Measurements from ENCODE around the gene RGS17. TPM values are rescaled to one million over a fixed set of nuclear protein-coding genes. Genes with fewer than 3 reads are reported as not detected.
"Not testable (repeated sequence)": the region's sequence is repeated elsewhere in the genome, so short reads cannot be mapped to it uniquely, and the experiment has no call there.

RGS17 gene
- total RNA-seq, 3 donors from 2014 or later (not counting 1 experiment from before 2014, with no cell fraction given), result 0.45 to 1.9 (median 0.55) TPM

DNA sequence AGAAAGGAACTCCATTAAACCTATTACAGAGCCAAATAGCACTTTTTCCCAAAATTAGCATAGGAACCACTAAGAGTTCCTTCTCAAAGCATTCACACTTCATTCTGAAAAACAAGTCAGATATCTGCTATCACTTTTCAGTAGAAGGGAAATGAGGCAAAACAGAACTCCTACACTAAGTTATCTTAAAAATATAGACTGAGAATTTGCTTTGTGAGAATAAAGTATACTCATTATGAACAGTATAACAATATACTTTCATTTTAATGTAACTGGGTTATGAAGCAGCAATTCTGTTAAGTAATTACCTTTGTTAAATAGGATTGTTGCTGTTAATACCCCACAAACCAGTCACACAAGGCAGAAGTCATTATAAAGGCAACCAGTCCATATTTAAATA lies 137.2 kb downstream of the RGS17 start:
- Mint-ChIP-seq H3K27me3 (ENCODE audit: low read depth in 2 of 2) (no peaks in the 10 kb centered on the region), H3K4me1 (peaks cover 24 to 38% of the 10 kb centered on the region in 2 donors), H3K27ac (peak overlapping the region in 1 of 2 donors; percentile 53), H3K4me3 (no peak overlapping the region), H3K9me3 (no peaks in the 10 kb centered on the region), H3K36me3 (peaks cover 22% of the 10 kb centered on the region)
- ATAC-seq (no peak), DNase-seq (no peak)
- H3K36me3 ChIP-seq (ENCODE audit: control insufficient read depth, insufficient read depth, low read length), result peaks cover 56% of the 10 kb centered on the region
- no peak overlapping the region for H3K27ac ChIP-seq (ENCODE audit: low read length)
- H3K4me1 ChIP-seq (ENCODE audit: control insufficient read depth, insufficient read depth, low read length), result no peaks in the 10 kb centered on the region
- H3K27me3 ChIP-seq (ENCODE audit: control insufficient read depth, insufficient read depth, low read length), result no peaks in the 10 kb centered on the region
- no peak overlapping the region for H3K4me3 ChIP-seq (ENCODE audit: low read length)
- intact Hi-C loops (cut with micrococcal nuclease), result no loop called here
- TF ChIP-seq, protein P1, sequence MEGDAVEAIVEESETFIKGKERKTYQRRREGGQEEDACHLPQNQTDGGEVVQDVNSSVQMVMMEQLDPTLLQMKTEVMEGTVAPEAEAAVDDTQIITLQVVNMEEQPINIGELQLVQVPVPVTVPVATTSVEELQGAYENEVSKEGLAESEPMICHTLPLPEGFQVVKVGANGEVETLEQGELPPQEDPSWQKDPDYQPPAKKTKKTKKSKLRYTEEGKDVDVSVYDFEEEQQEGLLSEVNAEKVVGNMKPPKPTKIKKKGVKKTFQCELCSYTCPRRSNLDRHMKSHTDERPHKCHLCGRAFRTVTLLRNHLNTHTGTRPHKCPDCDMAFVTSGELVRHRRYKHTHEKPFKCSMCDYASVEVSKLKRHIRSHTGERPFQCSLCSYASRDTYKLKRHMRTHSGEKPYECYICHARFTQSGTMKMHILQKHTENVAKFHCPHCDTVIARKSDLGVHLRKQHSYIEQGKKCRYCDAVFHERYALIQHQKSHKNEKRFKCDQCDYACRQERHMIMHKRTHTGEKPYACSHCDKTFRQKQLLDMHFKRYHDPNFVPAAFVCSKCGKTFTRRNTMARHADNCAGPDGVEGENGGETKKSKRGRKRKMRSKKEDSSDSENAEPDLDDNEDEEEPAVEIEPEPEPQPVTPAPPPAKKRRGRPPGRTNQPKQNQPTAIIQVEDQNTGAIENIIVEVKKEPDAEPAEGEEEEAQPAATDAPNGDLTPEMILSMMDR (IDR thresholded peaks at IDR 0.05), result no peak
- H3K9me3 ChIP-seq (ENCODE audit: control insufficient read depth, insufficient read depth, low read length), result no peaks in the 10 kb centered on the region

DNA sequence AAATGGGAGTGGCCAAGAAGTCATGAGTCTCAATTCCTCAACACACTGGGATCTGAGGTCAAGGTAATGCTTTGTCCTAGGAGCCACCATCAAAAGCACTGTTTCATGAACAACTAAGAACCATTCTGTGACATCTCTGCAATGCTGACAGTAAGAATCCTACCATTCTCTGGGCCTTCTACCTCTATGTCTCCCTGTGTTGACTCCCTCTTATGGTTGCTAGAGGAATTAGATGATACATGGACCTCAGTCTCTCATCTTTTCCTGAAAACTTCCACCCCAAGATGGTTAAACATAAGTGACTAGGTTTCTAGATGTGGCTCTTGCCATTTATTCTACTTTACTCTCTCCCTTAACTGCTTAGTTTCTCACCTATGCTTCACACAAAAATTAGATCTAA lies 137.7 kb downstream of the RGS17 start:
- TF ChIP-seq, protein P1 (IDR thresholded peaks at IDR 0.05), result no peak
- Histone ChIP-seq H3K9me3 (ENCODE audit: control insufficient read depth, insufficient read depth, low read length) (no peaks in the 10 kb centered on the region), H3K27ac (ENCODE audit: low read length) (no peak overlapping the region), H3K27me3 (ENCODE audit: control insufficient read depth, insufficient read depth, low read length) (no peaks in the 10 kb centered on the region), H3K4me3 (ENCODE audit: low read length) (no peak overlapping the region), H3K36me3 (ENCODE audit: control insufficient read depth, insufficient read depth, low read length) (peaks cover 56% of the 10 kb centered on the region), H3K4me1 (ENCODE audit: control insufficient read depth, insufficient read depth, low read length) (no peaks in the 10 kb centered on the region)
- Mint-ChIP-seq H3K27ac (peak overlapping the region; percentile 45 to 53), H3K36me3 (peaks cover 22% of the 10 kb centered on the region), H3K4me1 (peaks cover 24 to 37% of the 10 kb centered on the region in 2 donors), H3K9me3 (no peaks in the 10 kb centered on the region), H3K4me3 (no peak overlapping the region), H3K27me3 (ENCODE audit: low read depth in 2 of 2) (no peaks in the 10 kb centered on the region)
- DNase-seq, result no peak
- ATAC-seq, result no peak
- intact Hi-C loops (cut with micrococcal nuclease), result no loop called here

DNA sequence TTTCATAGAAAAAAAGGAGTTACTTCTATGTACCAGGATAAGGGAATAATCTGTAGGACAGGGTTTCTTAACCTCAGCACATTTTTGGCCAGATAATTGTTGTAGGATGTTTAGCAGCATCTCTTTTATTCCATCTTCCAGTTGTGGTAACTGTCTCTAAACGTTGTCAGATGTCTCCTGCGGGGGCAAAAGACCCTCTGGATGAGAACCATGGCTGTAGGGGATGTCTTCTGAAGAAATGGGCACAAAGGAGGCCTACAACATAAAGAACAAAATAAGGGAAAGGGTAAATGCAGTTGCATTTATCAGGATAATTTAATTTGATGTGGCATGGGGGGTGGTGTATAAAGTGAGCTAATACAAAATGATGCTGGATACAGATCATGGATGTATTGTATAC lies 144.1 kb downstream of the RGS17 start:
- Histone ChIP-seq H3K9me3 (ENCODE audit: control insufficient read depth, insufficient read depth, low read length) (no peaks in the 10 kb centered on the region), H3K4me3 (ENCODE audit: low read length) (no peak overlapping the region), H3K27me3 (ENCODE audit: control insufficient read depth, insufficient read depth, low read length) (no peaks in the 10 kb centered on the region), H3K36me3 (ENCODE audit: control insufficient read depth, insufficient read depth, low read length) (peaks cover 13% of the 10 kb centered on the region), H3K27ac (ENCODE audit: low read length) (no peak overlapping the region), H3K4me1 (ENCODE audit: control insufficient read depth, insufficient read depth, low read length) (peaks cover 21% of the 10 kb centered on the region)
- peaks cover 2% of the 10 kb centered on the region for H3K36me3 Mint-ChIP-seq
- TF ChIP-seq, protein P1 (IDR thresholded peaks at IDR 0.05), result no peak
- WGBS (ENCODE audit: insufficient coverage), result 100% methylated on average over 2 of the region's 2 CpGs
- no peaks in the 10 kb centered on the region for H3K9me3 Mint-ChIP-seq
- DNase-seq (no peak), ATAC-seq (no peak)
- no peaks in the 10 kb centered on the region for H3K27me3 Mint-ChIP-seq (ENCODE audit: low read depth in 2 of 2)
- H3K4me3 Mint-ChIP-seq, result no peak overlapping the region
- intact Hi-C loops (cut with micrococcal nuclease), result loop anchor here (10.0 kb wide), 1 partner anchor 1602 kb away; no protein-coding TSS in a partner anchor
- H3K27ac Mint-ChIP-seq, result peak overlapping the region; percentile 61 to 86
- H3K4me1 Mint-ChIP-seq, result peaks cover 25 to 34% of the 10 kb centered on the region in 2 donors

DNA sequence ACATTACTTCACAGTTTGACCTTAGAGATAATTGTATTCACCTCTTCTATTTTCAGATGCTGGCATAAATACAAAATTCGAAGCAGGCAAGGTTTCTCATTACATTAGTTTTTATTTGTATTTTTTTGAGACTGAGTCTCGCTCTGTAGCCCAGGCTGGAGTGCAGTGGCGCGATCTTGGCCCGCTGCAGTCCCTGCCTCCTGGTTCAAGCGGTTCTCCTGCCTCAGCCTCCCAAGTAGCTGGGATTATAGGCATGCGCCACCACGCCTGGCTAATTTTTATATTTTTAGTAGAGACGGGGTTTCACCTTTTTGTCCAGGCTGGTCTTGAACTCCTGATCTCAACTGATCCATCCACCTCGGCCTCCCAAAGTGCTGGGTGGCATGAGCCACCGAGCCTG lies 145.8 kb downstream of the RGS17 start:
- not testable (repeated sequence) for ATAC-seq; H3K36me3 ChIP-seq (ENCODE audit: control insufficient read depth, insufficient read depth, low read length); H3K4me3 ChIP-seq (ENCODE audit: low read length); H3K9me3 Mint-ChIP-seq; H3K36me3 Mint-ChIP-seq; H3K27me3 Mint-ChIP-seq (ENCODE audit: low read depth in 2 of 2); DNase-seq; H3K27me3 ChIP-seq (ENCODE audit: control insufficient read depth, insufficient read depth, low read length); H3K27ac ChIP-seq (ENCODE audit: low read length); H3K9me3 ChIP-seq (ENCODE audit: control insufficient read depth, insufficient read depth, low read length)
- intact Hi-C loops (cut with micrococcal nuclease), result loop anchor here (10.0 kb wide), 1 partner anchor 1600 kb away; no protein-coding TSS in a partner anchor
- Mint-ChIP-seq H3K4me1 (peaks cover 25 to 36% of the 10 kb centered on the region in 2 donors), H3K27ac (peak overlapping the region; percentile 97), H3K4me3 (peak overlapping the region; percentile 55)
- WGBS (ENCODE audit: insufficient coverage), result 92% methylated on average over 11 of the region's 11 CpGs
- H3K4me1 ChIP-seq (ENCODE audit: control insufficient read depth, insufficient read depth, low read length), result peaks cover 23% of the 10 kb centered on the region
